CD4-positive, CD25-positive, alpha-beta regulatory T cell (primary cell): Measurements from ENCODE around the gene ARIH2. TPM values are rescaled to one million over a fixed set of nuclear protein-coding genes. Genes with fewer than 3 reads are reported as not detected.
A peak's percentile ranks its signal among the peaks of the same experiment; 100 is the strongest.

Source experiments
- ATAC-seq, 2 donors: fragments of 150-1000 bp; cut with Tn5 transposase; one replicate each; pipeline ENCODE4 v1.10.0; 2021; ENCODE audit warnings: low read depth in 2 of 2, moderate number of reproducible peaks in 2 of 2, moderate library complexity in 1 of 2
- DNase-seq, 3 donors: peaks; one replicate each; pipeline versions ENCODE4 v3.0.0 to v3.0.0-alpha.2; 2012 to 2022; ENCODE audit warnings: mixed read lengths in 1 of 3
- H3K27ac ChIP-seq: one replicate; pipeline ENCODE4 v1.7.0; 2013; ENCODE audit warnings: mild to moderate bottlenecking, low read length; ENCODE audit not compliant: insufficient read depth, poor library complexity, severe bottlenecking
- H3K27me3 ChIP-seq: one replicate; pipeline ENCODE4 v1.7.0; 2013; ENCODE audit warnings: low read length; ENCODE audit not compliant: control insufficient read depth, insufficient read depth
- H3K36me3 ChIP-seq: one replicate; pipeline ENCODE4 v1.7.0; 2013; ENCODE audit warnings: mild to moderate bottlenecking, low read length, moderate library complexity; ENCODE audit not compliant: control insufficient read depth, insufficient read depth
- H3K4me1 ChIP-seq: 2 replicates; pipeline ENCODE4 v1.7.0; 2013; ENCODE audit warnings: mild to moderate bottlenecking, low read length; ENCODE audit not compliant: insufficient read depth, control insufficient read depth, poor library complexity, severe bottlenecking
- H3K4me3 ChIP-seq: one replicate; pipeline ENCODE4 v1.7.0; 2013; ENCODE audit warnings: low read depth, mild to moderate bottlenecking, low read length, moderate library complexity
- H3K9me3 ChIP-seq, 2 experiments: 1 replicate in 1 of 2; 2 replicates in 1 of 2; pipeline ENCODE4 v1.7.0; 2013; ENCODE audit warnings: low read length in 2 of 2, mild to moderate bottlenecking in 1 of 2, moderate library complexity in 1 of 2; ENCODE audit not compliant: control insufficient read depth in 2 of 2
- H3K27ac Mint-ChIP-seq, 3 donors: one replicate each; pipeline ENCODE4 v1.8.0; 2020 to 2022; ENCODE audit warnings: mild to moderate bottlenecking in 3 of 3, mixed read lengths in 3 of 3, moderate library complexity in 2 of 3
- H3K27me3 Mint-ChIP-seq: one replicate; pipeline ENCODE4 v1.8.0; 2022; ENCODE audit warnings: mild to moderate bottlenecking, mixed read lengths
- H3K36me3 Mint-ChIP-seq: one replicate; pipeline ENCODE4 v1.8.0; 2020; ENCODE audit warnings: mixed read lengths
- H3K4me1 Mint-ChIP-seq, 4 donors: one replicate each; pipeline ENCODE4 v1.8.0; 2020 to 2022; ENCODE audit warnings: mixed read lengths in 4 of 4, mild to moderate bottlenecking in 1 of 4
- H3K4me3 Mint-ChIP-seq, 4 donors: one replicate each; pipeline ENCODE4 v1.8.0; 2020 to 2022; ENCODE audit warnings: mild to moderate bottlenecking in 4 of 4, mixed read lengths in 4 of 4, moderate library complexity in 3 of 4
- H3K9me3 Mint-ChIP-seq, 7 donors: one replicate each; pipeline ENCODE4 v1.8.0; 2020 to 2022; ENCODE audit warnings: mixed read lengths in 7 of 7, mild to moderate bottlenecking in 3 of 7, moderate library complexity in 2 of 7
- polyA plus RNA-seq, 4 donors: library from polyadenylated mRNA; unstranded; fragments of 300-500 nt; fragmentation: Illumina TruSeq; gene quantifications; one replicate each; pipeline ENCODE4 v1.2.3, GENCODE V29; 2021
- total RNA-seq: library from RNA; stranded (reverse); gene quantifications from one replicate; pipeline ENCODE4 v1.2.3, GENCODE V29; 2022

The ARIH2 gene
- total and polyA plus RNA-seq, 5 donors from 2014 or later, result 110 to 171 (median 113) TPM

DNA sequence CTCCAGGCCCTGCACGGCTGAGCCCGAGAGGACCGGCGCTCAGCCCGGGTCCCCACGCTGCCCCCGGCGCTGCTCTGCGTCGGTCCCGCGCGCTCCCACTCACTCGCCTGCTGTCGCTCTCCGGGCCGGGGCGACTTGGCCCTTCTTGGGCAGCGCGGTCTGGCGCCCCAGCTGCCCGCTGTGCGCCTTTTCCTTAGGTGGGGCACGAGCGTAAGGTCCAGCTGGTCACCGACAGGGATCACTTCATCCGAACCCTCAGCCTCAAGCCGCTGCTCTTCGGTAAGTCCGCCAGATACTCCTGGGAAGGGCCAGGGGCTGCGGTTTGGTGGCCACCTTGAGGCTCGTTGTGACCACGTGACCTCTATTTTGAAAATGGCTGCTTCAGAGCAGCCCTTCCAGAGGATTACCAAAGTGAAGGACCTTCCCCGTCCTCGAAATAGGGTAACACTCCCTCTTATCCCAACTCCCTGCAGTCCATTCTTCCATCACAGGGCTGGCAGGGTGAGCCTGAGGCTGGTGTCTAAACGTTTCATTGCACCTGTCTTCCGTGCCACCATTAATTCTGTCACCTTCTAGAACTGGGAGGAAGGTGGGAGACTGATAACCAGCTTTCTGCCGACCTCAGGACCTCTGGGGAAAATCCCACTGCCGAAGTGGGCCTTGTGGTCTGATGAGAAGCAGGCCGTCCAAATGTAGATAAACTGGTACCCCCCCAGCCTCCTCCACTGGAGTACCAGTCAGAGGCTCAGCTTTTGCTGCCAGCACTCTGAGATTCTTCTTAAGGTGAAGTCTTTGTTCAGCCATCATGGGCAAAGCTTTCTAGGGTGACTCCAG lies 72.2 kb downstream of the ARIH2 start:
- no peak for ATAC-seq
- Histone ChIP-seq H3K4me1 (peaks cover 32% of the 10 kb centered on the region), H3K4me3 (peak overlapping the region; percentile 92), H3K27me3 (no peaks in the 10 kb centered on the region), H3K27ac (peak overlapping the region; percentile 75), H3K36me3 (no peaks in the 10 kb centered on the region), H3K9me3 (no peaks in the 10 kb centered on the region)
- no peaks in the 10 kb centered on the region for H3K9me3 Mint-ChIP-seq
- H3K4me3 Mint-ChIP-seq, result peak overlapping the region; percentile 93 to 98 (median 95)
- peaks cover 21 to 64% (median 36%) of the 10 kb centered on the region in 4 donors for H3K4me1 Mint-ChIP-seq
- peaks cover 8% of the 10 kb centered on the region for H3K36me3 Mint-ChIP-seq
- DNase-seq, result peak; percentile 25 to 57 (median 34)
- no peaks in the 10 kb centered on the region for H3K27me3 Mint-ChIP-seq
- H3K27ac Mint-ChIP-seq, result peak overlapping the region; percentile 90 to 95 (median 91)

DNA sequence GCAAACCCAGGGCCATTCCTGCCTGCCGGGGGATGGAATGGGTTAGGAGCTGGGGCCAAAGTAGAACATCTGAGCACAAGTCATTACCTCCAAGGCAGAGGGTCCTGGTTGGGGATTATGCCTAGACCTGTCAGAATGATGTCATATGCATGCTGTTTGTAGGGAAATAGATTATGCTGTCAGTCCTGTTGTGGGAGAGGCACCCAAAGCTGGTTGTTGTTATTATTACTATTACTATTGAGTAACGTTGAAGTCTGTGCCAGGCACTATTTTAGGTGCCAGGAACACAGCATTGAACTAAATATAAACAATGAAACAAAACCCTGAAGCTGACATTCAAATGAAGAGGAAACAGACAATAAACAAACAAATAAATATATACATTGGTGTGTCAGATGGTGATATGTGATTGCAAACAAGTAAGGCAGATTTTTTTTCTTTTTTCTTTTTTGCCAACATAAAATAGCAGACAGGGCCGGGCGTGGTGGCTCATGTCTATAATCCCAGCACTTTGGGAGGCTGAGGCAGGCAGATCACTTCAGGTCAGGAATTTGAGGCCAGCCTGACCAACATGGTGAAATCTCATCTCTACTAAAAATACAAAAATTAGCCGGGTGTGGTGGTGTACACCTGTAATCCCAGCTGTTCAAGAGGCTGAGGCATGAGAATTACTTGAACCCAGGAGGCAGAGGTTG lies 73.4 kb downstream of the ARIH2 start:
- peaks cover 21 to 63% (median 34%) of the 10 kb centered on the region in 4 donors for H3K4me1 Mint-ChIP-seq
- peak overlapping the region; percentile 75 for H3K27ac ChIP-seq

DNA sequence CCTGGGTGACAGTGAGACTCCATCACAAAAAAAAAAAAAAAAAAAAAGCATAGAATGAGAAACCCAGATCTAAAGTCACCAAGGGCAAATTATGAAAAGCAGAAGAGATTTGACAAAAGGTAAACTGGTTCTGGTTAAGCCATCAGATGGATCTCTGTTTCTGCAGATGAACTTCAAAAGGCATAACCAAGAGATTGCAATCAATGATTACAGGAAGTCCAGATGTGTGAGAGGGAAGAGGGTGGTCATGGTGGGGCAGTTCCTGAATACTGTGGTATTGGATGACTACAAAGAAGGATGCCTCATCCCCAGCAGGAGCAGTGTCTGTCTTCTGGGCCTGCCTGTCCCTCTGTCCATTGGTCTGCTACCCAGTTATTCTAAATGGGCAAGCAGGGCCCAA lies 75.2 kb downstream of the ARIH2 start:
- Mint-ChIP-seq H3K9me3 (no peaks in the 10 kb centered on the region), H3K36me3 (peaks cover 8% of the 10 kb centered on the region), H3K27me3 (no peaks in the 10 kb centered on the region), H3K4me3 (peak overlapping the region in 1 of 4 donors; percentile 96), H3K4me1 (peaks cover 15 to 53% (median 31%) of the 10 kb centered on the region in 4 donors), H3K27ac (peak overlapping the region in 2 of 3 donors; percentile 69 to 72)
- H3K27ac ChIP-seq, result no peak overlapping the region
- H3K9me3 ChIP-seq, result no peaks in the 10 kb centered on the region
- H3K4me3 ChIP-seq, result no peak overlapping the region
- ATAC-seq, result no peak
- peaks cover 26% of the 10 kb centered on the region for H3K4me1 ChIP-seq
- no peaks in the 10 kb centered on the region for H3K36me3 ChIP-seq
- no peaks in the 10 kb centered on the region for H3K27me3 ChIP-seq
- DNase-seq, result no peak

More for the DNA sequence above, 73.4 kb downstream of the ARIH2 start:
- DNase-seq (no peak), ATAC-seq (no peak)
- Histone ChIP-seq H3K4me3 (peak overlapping the region; percentile 92), H3K4me1 (peaks cover 32% of the 10 kb centered on the region), H3K9me3 (no peaks in the 10 kb centered on the region), H3K27me3 (no peaks in the 10 kb centered on the region), H3K36me3 (no peaks in the 10 kb centered on the region)
- no peaks in the 10 kb centered on the region for H3K27me3 Mint-ChIP-seq
- no peaks in the 10 kb centered on the region for H3K9me3 Mint-ChIP-seq
- peak overlapping the region; percentile 52 to 95 (median 90) for H3K27ac Mint-ChIP-seq
- peaks cover 8% of the 10 kb centered on the region for H3K36me3 Mint-ChIP-seq
- H3K4me3 Mint-ChIP-seq, result peak overlapping the region; percentile 93 to 98 (median 95)

DNA sequence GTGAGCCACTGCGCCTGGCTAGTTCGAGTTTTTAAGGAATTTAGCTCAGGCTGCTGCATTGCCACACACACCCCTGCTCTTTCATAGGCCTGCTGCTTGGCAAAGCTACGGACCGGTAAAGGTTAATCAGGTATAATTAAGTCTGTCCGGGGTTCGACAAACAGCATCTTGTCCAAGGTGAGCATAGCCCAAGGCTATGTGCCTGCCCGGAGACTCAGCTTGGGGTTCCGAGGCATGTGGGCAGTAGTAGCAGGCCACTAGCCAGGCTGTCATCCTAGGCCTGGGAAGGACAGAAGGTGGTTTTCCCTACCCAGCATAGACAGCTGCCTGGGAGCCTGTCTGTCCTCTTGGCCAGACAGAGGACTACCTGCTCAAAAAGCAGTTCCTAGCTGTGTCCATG lies 78.0 kb downstream of the ARIH2 start:
- no peak overlapping the region for H3K27ac ChIP-seq
- peaks cover 11 to 32% (median 19%) of the 10 kb centered on the region in 4 donors for H3K4me1 Mint-ChIP-seq
- no peaks in the 10 kb centered on the region for H3K27me3 ChIP-seq
- H3K27me3 Mint-ChIP-seq, result no peaks in the 10 kb centered on the region
- no peak overlapping the region for H3K4me3 Mint-ChIP-seq
- H3K4me1 ChIP-seq, result peaks cover 7% of the 10 kb centered on the region
- ATAC-seq (no peak), DNase-seq (no peak)
- peaks cover 8% of the 10 kb centered on the region for H3K36me3 Mint-ChIP-seq
- no peaks in the 10 kb centered on the region for H3K9me3 ChIP-seq
- H3K9me3 Mint-ChIP-seq, result no peaks in the 10 kb centered on the region
- no peaks in the 10 kb centered on the region for H3K36me3 ChIP-seq
- no peak overlapping the region for H3K4me3 ChIP-seq
- no peak overlapping the region for H3K27ac Mint-ChIP-seq

DNA sequence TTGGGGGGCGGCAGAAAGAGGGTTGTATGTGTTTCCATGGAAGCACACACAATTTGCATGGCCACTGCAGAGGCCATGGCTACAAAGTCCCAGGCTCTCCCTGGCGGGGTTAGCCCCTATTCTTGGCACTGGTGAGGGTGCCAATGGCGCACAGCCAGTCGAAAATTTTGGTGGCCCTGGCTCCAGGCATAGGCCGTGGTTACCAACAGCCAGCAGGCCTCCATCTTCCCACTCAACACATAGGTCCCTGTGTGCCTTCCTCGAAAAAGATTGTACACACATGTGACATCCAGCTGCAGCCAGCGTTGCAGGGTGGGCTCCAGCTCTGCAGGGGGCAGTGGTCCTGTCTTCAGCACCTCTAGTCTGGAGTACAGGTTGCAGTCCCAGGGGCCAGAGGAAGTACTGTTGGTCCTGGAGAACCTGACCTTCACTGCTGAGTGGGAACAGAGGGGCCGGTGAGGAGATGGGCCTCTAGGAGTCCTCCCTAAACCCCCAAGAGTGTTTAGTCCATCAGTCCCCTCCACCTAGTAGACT lies 78.5 kb downstream of the ARIH2 start:
- peaks cover 2% of the 10 kb centered on the region for H3K4me1 ChIP-seq
- peaks cover 8% of the 10 kb centered on the region for H3K36me3 Mint-ChIP-seq
- H3K27me3 ChIP-seq, result no peaks in the 10 kb centered on the region
- no peak overlapping the region for H3K27ac Mint-ChIP-seq
- H3K36me3 ChIP-seq, result no peaks in the 10 kb centered on the region
- H3K27ac ChIP-seq, result no peak overlapping the region
- H3K4me1 Mint-ChIP-seq, result peaks cover 7 to 27% (median 14%) of the 10 kb centered on the region in 4 donors
- H3K4me3 ChIP-seq, result no peak overlapping the region
- ATAC-seq, result no peak
- DNase-seq, result no peak
- no peaks in the 10 kb centered on the region for H3K9me3 Mint-ChIP-seq
- no peaks in the 10 kb centered on the region for H3K9me3 ChIP-seq
- no peaks in the 10 kb centered on the region for H3K27me3 Mint-ChIP-seq
- H3K4me3 Mint-ChIP-seq, result no peak overlapping the region

DNA sequence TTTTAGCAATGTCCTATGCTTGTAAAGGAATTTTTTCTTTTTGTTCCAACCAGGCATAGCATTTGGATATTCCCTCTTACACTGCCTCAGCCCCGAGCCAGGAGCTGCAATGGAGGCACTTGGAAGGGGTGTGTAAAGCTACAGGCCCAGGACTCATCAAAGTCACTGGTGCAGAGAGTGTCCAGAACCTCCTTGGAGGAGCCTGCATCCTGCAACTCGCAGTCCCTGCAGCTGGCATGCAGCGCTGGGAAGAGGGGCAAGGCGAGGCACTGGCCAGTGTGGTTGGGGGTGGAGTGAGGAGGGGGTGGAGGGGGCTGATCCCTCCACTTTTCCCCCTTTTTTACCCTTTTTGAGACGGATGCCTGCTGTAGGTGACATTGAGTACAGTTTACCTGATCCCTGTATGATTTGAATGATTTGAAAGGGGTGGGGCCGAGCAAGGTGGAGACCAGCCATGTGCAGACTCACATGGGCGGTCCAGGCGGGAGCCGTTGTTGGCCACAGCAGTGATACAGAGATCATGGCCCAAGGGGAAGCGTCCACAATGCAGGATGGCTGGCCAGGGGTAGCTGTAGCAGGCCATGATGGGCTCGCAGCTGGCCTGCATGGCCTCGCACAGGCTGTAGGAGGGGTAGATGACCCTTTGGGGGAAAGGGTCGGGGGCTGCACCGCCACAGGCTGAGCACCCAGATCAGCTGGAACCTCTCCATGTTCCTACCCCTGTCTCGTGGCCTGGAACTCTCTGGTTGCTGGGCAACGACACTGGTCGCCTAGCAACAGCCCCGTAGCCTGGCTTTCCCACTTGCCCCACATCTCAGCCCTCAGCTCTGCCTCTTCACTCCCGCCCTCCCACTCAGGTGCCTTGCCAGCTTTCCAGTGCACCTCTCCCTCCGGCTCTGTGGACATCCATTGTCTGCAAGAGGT lies 79.3 kb downstream of the ARIH2 start:
- Mint-ChIP-seq H3K27ac (peak overlapping the region in 2 of 3 donors; percentile 36 to 60), H3K4me3 (no peak overlapping the region), H3K36me3 (peaks cover 8% of the 10 kb centered on the region), H3K4me1 (peaks cover 6 to 29% (median 14%) of the 10 kb centered on the region in 4 donors), H3K9me3 (peaks cover 0 to 1% (median 0%) of the 10 kb centered on the region in 7 donors), H3K27me3 (no peaks in the 10 kb centered on the region)
- ATAC-seq (no peak), DNase-seq (no peak)
- Histone ChIP-seq H3K27ac (no peak overlapping the region), H3K4me3 (no peak overlapping the region), H3K27me3 (no peaks in the 10 kb centered on the region), H3K9me3 (no peaks in the 10 kb centered on the region), H3K4me1 (no peaks in the 10 kb centered on the region), H3K36me3 (no peaks in the 10 kb centered on the region)
